WERI-Rb-1 (cell line): Measurements from ENCODE around the gene AGBL1.

Experiments used
- DNase-seq: peaks from one replicate; pipeline ENCODE4 v3.0.0-alpha.2; 2020
- H3K27ac ChIP-seq: fragments of 250-450 bp; sonication (Bioruptor Pico); 2 replicates; pipeline ENCODE4 v1.5.1; 2020; ENCODE audit warnings: mild to moderate bottlenecking, moderate library complexity
- H3K27me3 ChIP-seq: fragments of 250-450 bp; sonication (Bioruptor Pico); 2 replicates; pipeline ENCODE4 v1.5.1; 2021; ENCODE audit warnings: mild to moderate bottlenecking, low read depth, moderate library complexity; ENCODE audit not compliant: insufficient read depth, severe bottlenecking
- H3K36me3 ChIP-seq: fragments of 250-450 bp; sonication (Bioruptor Pico); 2 replicates; pipeline ENCODE4 v1.5.1; 2020; ENCODE audit warnings: mild to moderate bottlenecking, moderate library complexity
- H3K4me3 ChIP-seq: 2 replicates; pipeline ENCODE4 v1.5.1; 2011; ENCODE audit warnings: low read depth, mild to moderate bottlenecking, control low read depth, low read length
- H3K9me3 ChIP-seq: fragments of 250-450 bp; sonication (Bioruptor Pico); 2 replicates; pipeline ENCODE4 v1.5.1; 2021; ENCODE audit warnings: mild to moderate bottlenecking, moderate library complexity; ENCODE audit not compliant: severe bottlenecking
- CTCF ChIP-seq: IDR thresholded peaks from 2 replicates; pipeline ENCODE4 v1.5.1; 2011; ENCODE audit warnings: low read depth, mild to moderate bottlenecking, control low read depth, inconsistent platforms, low read length

The AGBL1 gene

GRCh38 chr15:86677278-86677677, 597.6 kb downstream of the AGBL1 start:
- Histone ChIP-seq H3K27ac (no peak overlapping the region), H3K9me3 (no peaks in the 10 kb centered on the region), H3K36me3 (no peaks in the 10 kb centered on the region), H3K4me3 (no peak overlapping the region), H3K27me3 (peaks cover 44% of the 10 kb centered on the region)
- no peak for DNase-seq
- no peak for TF ChIP-seq CTCF

GRCh38 chr15:86685263-86685662, 605.6 kb downstream of the AGBL1 start:
- H3K9me3 ChIP-seq, result no peaks in the 10 kb centered on the region
- H3K27me3 ChIP-seq, result peaks cover 38% of the 10 kb centered on the region
- TF ChIP-seq CTCF, result no peak
- no peak overlapping the region for H3K27ac ChIP-seq
- DNase-seq, result no peak
- no peak overlapping the region for H3K4me3 ChIP-seq
- H3K36me3 ChIP-seq, result no peaks in the 10 kb centered on the region

- TF ChIP-seq CTCF, result no peak
- no peaks in the 10 kb centered on the region for H3K9me3 ChIP-seq
- H3K27ac ChIP-seq, result no peak overlapping the region
- DNase-seq, result no peak
- peaks cover 28% of the 10 kb centered on the region for H3K27me3 ChIP-seq
- no peaks in the 10 kb centered on the region for H3K36me3 ChIP-seq
- H3K4me3 ChIP-seq, result no peak overlapping the region
Measured at GRCh38 chr15:86689006-86689405, 609.3 kb downstream of the AGBL1 start.

- no peak for DNase-seq
- TF ChIP-seq CTCF, result no peak
- no peak overlapping the region for H3K27ac ChIP-seq
- peaks cover 26% of the 10 kb centered on the region for H3K27me3 ChIP-seq
- no peaks in the 10 kb centered on the region for H3K9me3 ChIP-seq
- no peak overlapping the region for H3K4me3 ChIP-seq
- no peaks in the 10 kb centered on the region for H3K36me3 ChIP-seq
Measured at GRCh38 chr15:86690566-86690965, 610.9 kb downstream of the AGBL1 start.

- TF ChIP-seq CTCF, result no peak
- Histone ChIP-seq H3K4me3 (no peak overlapping the region), H3K9me3 (no peaks in the 10 kb centered on the region), H3K27ac (no peak overlapping the region), H3K36me3 (no peaks in the 10 kb centered on the region), H3K27me3 (peaks cover 22% of the 10 kb centered on the region)
- DNase-seq, result peak; percentile 7
Measured at GRCh38 chr15:86691091-86691663, 611.5 kb downstream of the AGBL1 start.
